8988T (cell line): Measurements from ENCODE around the gene CEP112.

Source experiments
- DNase-seq: peaks from one replicate; pipeline ENCODE4 v3.0.0; 2011

The CEP112 gene

GRCh38 chr17:65977041-65977440 is 214.9 kb downstream of the CEP112 start:
- no peak for DNase-seq

- DNase-seq: no peak
These were observed 216.1 kb downstream of the CEP112 start for GRCh38 chr17:65975878-65976277.

- no peak for DNase-seq
These were observed 218.7 kb downstream of the CEP112 start for GRCh38 chr17:65973237-65973636.

GRCh38 chr17:65967372-65967771 is 224.6 kb downstream of the CEP112 start:
- DNase-seq: no peak

DNA sequence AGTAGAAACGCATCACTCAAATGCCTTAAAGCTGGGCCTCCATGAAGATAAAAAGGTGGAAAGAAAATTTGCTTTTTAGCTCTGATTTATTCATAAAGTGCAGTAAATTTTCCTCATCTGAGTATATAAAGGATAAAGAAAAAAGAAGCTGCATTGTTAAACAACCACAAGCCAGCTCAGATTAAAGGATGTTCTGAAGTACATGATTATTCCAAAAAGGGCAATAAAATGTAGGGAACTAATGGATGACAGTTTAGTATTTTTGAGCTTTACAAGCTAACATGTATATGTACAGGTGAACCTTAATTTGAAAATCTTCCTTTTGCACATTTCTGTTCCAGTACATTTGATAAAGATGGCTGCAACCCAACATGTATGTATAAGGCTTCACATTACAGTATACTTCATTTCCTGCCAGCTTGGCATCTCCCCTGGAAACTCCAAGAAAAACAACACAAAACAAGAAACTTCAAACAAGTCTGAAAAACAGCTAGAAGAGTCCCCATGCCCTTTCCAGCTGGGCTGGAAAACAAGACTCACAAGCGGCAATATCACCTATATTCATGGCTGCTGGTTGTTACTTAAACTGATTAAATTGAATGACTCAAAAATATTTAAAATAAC is 225.7 kb downstream of the CEP112 start:
- DNase-seq: no peak

- no peak for DNase-seq
These were observed 228.8 kb downstream of the CEP112 start for GRCh38 chr17:65963179-65963578.

- no peak for DNase-seq
These were observed 232.3 kb downstream of the CEP112 start for GRCh38 chr17:65959630-65960029.

GRCh38 chr17:65956814-65957213 is 235.1 kb downstream of the CEP112 start:
- no peak for DNase-seq

DNA sequence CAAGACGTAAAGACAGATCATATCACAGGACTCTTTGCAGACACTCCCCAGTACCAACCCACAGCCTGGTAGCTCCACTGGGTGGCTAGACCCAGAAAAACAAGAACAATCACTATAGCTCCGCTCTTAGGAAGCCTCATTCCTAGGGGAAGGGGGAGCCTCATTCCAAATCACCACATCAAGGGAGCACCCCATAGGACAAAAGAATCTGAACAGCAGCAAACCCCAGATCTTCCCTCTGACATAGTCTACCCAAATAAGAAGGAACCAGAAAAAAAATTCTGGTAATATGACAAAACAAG is 237.8 kb downstream of the CEP112 start:
- DNase-seq: no peak

DNA sequence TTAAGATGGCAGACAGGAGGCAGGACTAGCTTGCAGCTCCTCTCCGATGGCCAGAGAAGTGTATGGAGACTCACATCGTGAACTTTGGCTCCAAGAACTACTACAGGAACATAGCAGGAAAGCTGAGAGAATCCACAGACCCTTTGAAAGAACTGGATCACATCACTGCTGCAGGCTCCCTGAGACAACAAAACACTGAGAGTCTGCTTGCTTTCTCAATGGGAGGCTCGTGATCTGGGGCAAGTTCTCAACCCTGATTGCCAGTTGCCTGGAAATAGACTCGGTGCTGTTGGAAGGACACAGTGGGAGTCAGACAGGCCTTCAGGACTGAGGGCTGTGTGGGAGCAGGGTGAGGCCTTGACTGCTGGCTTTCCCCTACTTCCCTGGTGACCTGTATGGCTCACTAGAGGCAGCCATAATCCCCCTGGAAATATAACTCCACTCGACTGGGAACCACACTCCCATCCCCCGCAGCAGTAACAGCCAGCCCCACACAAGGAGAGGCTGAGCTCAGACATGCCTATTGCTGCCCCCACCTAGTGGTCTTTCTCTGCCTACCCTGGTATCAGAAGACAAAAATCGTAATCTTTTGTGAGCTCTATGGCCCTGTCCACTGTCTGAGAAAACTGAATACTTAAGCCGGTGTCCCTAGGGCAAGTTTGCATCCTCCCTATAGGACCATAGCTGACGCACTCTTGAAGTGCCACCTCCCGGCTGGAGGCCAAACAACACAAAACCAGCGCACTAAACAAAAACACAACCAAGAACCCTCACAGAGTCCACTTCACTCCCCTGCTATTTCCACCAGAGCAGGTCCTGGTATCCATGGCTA is 238.4 kb downstream of the CEP112 start:
- DNase-seq: no peak

GRCh38 chr17:65952586-65952985 is 239.3 kb downstream of the CEP112 start:
- DNase-seq: no peak

- no peak for DNase-seq
These were observed 239.9 kb downstream of the CEP112 start for GRCh38 chr17:65952015-65952414.

DNA sequence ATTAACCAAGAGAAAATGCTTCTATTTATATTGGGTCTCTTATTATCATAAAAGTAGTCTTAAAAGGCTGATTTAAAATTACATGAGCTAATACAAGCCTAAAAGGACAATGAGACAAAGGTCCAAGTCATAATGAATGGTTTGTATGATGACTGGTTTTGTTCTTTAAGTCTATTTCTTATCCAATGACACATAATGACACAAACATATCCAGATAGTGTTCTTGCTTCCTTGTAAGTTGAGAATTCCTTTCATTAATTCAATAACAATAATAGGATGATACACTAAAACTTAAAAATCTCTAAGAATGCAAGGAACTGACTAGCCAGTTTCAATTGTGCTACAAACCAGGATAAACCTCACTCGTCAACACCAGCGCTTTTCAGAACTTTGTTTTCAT is 244.1 kb downstream of the CEP112 start:
- DNase-seq: no peak

DNA sequence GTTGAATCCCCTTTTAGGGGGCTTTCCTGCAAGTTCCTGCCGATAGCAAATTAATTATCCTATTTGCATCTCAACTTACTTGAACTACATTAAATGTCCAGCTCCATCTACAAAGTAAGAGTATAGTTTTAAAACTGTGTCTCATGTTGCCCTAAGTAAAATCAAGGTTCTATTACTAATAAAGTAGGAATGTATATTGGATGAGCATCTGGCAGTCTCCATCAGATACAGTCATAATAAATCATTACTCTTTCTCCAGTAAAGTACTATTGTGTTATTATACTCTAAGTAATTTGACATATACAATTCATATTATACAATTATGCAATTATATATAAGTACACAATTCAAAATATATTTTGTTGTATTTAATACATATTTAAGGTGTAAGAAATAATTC is 249.3 kb downstream of the CEP112 start:
- no peak for DNase-seq

- no peak for DNase-seq
These were observed 250.5 kb downstream of the CEP112 start for GRCh38 chr17:65941356-65941899.

- no peak for DNase-seq
These were observed 255.9 kb downstream of the CEP112 start for GRCh38 chr17:65936013-65936412.

GRCh38 chr17:65933290-65933689 is 258.6 kb downstream of the CEP112 start:
- DNase-seq: no peak

DNA sequence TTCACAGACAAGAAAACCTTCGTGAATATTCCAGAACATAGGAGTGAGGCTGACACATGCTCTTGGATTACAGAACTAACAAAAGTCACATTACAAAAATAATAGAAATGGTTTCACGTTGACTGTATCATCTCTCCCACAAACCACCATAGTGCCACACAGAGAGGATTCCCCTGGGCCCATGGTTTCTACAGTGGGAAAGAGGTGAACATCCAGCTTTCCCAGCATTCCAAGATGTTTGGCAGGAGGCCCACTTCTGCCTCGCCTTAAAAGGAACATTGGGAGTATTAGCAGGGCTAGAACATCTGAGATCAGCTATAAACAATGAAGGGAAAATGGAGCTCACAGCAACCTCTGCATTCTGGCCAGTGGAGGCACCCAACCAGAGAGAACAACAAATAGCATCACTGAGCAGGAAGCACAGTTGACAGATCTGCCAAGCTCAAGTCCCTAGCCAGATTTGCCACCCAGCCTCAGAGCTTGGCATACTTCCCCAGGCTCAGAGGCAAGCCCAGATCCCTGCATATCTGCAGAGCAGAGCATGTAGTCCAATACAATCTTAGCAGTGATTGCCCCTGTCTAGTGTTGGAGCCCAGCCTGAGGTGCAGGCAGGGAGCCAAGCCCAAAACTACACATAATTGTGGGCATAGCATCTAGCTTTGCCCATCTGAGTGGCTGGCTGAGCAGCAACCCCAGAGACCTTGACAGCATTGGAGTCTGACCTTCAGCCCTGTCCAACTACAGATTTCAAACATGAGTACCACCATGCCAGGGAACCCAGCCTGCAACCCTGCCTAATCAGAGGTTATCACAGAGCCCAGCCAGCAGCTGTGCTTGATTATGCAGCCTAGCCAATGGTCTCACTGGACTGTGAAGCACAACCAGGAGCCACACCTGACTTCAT is 260.4 kb downstream of the CEP112 start:
- no peak for DNase-seq

DNA sequence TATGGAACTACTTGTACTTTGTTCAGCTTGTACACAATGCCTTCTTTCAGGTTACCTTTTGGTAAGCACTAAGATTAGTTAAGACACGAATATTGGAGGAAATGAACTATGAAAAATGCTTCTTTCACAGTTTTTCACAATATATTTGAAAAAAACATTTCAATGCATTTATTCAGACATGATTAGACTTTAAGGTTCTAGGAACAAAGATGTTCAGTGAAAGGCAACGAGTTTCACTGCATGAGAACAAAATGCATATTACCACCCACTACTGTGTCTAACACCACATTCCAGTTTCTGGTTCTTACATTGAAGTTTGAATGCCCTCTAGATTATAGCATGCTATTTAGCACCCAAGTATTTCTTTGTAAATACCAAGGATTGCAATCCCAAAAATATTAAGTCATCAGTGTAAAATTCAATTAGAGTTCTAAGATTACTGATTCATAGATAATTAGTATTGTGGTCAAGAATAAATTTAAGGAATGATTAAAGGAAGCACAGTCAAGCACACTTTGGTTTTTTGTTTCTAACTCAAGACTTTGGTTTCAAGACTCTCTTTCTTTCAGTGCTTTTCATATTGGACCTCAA is 261.7 kb downstream of the CEP112 start:
- no peak for DNase-seq

DNA sequence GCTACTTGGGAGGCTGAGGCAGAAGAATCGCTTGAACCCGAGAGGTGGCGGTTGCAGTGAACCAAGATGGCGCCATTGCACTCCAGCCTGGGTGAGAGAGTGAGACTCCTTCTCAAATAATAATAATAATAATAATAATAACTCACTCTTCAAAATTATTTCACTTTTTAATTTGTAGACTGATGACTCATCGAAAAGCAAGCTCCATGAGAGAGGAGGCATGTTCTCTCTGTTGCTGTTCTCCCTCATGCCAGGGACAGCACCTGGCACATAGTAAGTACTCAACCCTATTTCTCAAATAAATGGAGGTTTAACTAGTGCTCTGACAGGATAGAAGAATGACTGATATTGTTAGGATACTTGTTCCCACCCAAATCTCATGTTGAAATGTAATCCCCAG is 265.3 kb downstream of the CEP112 start:
- no peak for DNase-seq

DNA sequence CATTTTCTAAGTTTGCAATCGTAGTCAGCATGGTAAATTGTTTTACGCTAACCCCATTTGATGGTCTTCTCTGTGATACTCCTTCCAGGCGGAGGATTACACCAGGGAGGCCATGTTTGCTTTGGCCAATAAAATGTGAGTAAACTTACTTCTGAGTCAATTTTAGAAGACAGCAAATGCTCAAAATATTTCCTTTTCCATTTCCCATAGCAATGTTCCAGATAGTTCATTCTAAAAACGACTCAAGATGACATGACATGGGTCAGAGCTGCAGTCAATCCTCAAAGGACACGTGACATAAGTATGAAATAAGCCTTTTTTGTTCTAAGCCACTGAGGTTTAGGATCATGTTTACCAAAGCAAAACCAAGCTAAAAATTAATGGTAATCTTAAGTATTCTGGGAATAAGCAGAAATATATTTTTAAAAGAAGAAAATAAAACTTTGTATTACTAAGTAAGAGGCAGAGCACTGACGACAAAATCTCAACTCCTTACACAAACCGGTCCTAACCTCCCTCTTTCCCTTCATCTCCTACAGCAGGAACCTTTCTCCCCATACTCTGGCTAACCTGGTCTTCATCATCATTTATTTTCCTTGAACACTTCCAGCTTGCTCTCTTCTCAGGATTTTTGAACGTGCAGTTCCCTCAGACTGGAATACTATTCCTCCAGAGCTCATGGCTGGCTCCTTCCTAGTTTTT is 266.2 kb downstream of the CEP112 start:
- DNase-seq: no peak

DNA sequence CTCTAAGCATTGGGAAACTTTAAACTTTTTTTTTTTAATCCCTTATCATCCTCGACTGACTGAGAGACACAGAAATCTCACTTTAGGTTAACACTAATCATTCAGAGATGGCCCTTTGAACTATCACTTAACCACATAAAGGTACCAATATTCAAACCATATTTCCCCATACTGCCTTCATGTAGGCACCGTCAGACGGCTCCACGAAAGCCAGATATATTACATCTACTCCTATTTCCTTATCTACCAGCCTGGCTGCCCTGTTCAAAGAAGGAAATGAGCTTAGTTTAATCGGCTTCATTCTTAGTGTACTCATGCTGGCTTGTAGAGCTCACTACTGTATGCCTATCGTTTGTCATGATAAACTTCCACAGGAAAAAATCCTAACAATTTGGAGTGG is 270.9 kb downstream of the CEP112 start:
- DNase-seq: no peak
